CD1c-positive myeloid dendritic cell (primary cell): ENCODE data around the gene TLR8.

Experiments used
- DNase-seq: peaks from one replicate; pipeline ENCODE4 v3.0.0-alpha.2; 2016; ENCODE audit errors: extremely low spot score

The TLR8 gene

GRCh38 chrX:12906046-12906761 lies at the start of gene TLR8:
TLR8 (plus strand) TSS chrX:12906620; CDS start chrX:12906707, 87 bp downstream.
- DNase-seq: peak; percentile 67

- DNase-seq: peak; percentile 57
Measured at GRCh38 chrX:12865359-12865758, 41.1 kb upstream of the TLR8 start.

- peak; percentile 24 for DNase-seq
Measured at GRCh38 chrX:12866451-12867377, 39.7 kb upstream of the TLR8 start, which contains the start of gene TLR7. TLR7 (plus strand) TSS chrX:12867072; CDS start chrX:12867579, 507 bp downstream.

- peak; percentile 30 for DNase-seq
Measured at GRCh38 chrX:12867685-12868084, 38.7 kb upstream of the TLR8 start.

GRCh38 chrX:12868747-12869146 lies 37.7 kb upstream of the TLR8 start:
- no peak for DNase-seq

GRCh38 chrX:12871257-12871656 lies 35.2 kb upstream of the TLR8 start:
- no peak for DNase-seq

GRCh38 chrX:12872741-12873140 lies 33.7 kb upstream of the TLR8 start:
- no peak for DNase-seq

GRCh38 chrX:12874581-12874980 lies 31.8 kb upstream of the TLR8 start:
- DNase-seq: peak; percentile 40

GRCh38 chrX:12877386-12877785 lies 29.0 kb upstream of the TLR8 start:
- DNase-seq: no peak

GRCh38 chrX:12878536-12878935 lies 27.9 kb upstream of the TLR8 start:
- DNase-seq: no peak

- DNase-seq: no peak
Measured at GRCh38 chrX:12881914-12882313, 24.5 kb upstream of the TLR8 start.

- no peak for DNase-seq
Measured at GRCh38 chrX:12885508-12885907, 20.9 kb upstream of the TLR8 start.

- no peak for DNase-seq
Measured at GRCh38 chrX:12886545-12886944, 19.9 kb upstream of the TLR8 start.

GRCh38 chrX:12887141-12887540 lies 19.3 kb upstream of the TLR8 start:
- DNase-seq: no peak

- DNase-seq: no peak
Measured at GRCh38 chrX:12887767-12888166, 18.7 kb upstream of the TLR8 start.

- peak; percentile 62 for DNase-seq
Measured at GRCh38 chrX:12890467-12890866, 16.0 kb upstream of the TLR8 start.

GRCh38 chrX:12891171-12891570 lies 15.2 kb upstream of the TLR8 start:
- DNase-seq: peak; percentile 54

GRCh38 chrX:12891915-12892506 lies 14.4 kb upstream of the TLR8 start:
- no peak for DNase-seq

- no peak for DNase-seq
Measured at GRCh38 chrX:12892716-12893115, 13.7 kb upstream of the TLR8 start.

GRCh38 chrX:12894074-12895030 lies 12.1 kb upstream of the TLR8 start:
- peak; percentile 51 for DNase-seq

GRCh38 chrX:12895866-12896265 lies 10.6 kb upstream of the TLR8 start:
- peak; percentile 8 for DNase-seq
